OCI-LY7 (cell line): ENCODE measurements around the gene BICC1. TPM values are rescaled to one million over a fixed set of nuclear protein-coding genes. Genes with fewer than 3 reads are reported as not detected.

Source experiments
- BruUV-seq: library from RNA; stranded (reverse); fragments of 400-500 nt; replicated peaks from 2 replicates; lab custom pipeline; 2021; lab: Mats Ljungman, UMichigan
- CTCF ChIA-PET: fragments of 300-600 bp; sonication (Branson Sonifier 250); formaldehyde crosslinking; loops from one replicate; lab custom pipeline; 2022; ENCODE audit warnings: antibody characterized with exemption; ENCODE audit not compliant: unreplicated experiment; lab: Charles Lee
- POLR2A ChIA-PET: fragments of 300-600 bp; sonication (Branson Sonifier 250); formaldehyde crosslinking; loops from one replicate; lab custom pipeline; 2022; ENCODE audit warnings: antibody characterized with exemption; lab: Charles Lee
- DNase-seq: peaks from one replicate; pipeline ENCODE4 v3.0.0-alpha.2; 2015; ENCODE audit warnings: low spot score
- H2AFZ ChIP-seq: fragments of 200-600 bp; sonication (generic), shearing (Covaris generic); 2 replicates; pipeline ENCODE4 v1.6.1; 2014; ENCODE audit warnings: mild to moderate bottlenecking, antibody characterized with exemption, low read length, moderate library complexity
- H3K27ac ChIP-seq: fragments of 200-600 bp; sonication (generic); 2 replicates; pipeline ENCODE4 v1.5.1; 2014; ENCODE audit warnings: mixed run types, low read depth, mild to moderate bottlenecking, moderate library complexity, low read length, inconsistent platforms; ENCODE audit not compliant: poor library complexity, severe bottlenecking
- H3K36me3 ChIP-seq: fragments of 200-600 bp; sonication (generic); 2 replicates; pipeline ENCODE4 v1.6.1; 2014; ENCODE audit warnings: mild to moderate bottlenecking, antibody characterized with exemption, low read length, moderate library complexity, mixed read lengths; ENCODE audit not compliant: insufficient read depth
- H3K4me1 ChIP-seq: fragments of 200-600 bp; sonication (generic); 2 replicates; pipeline ENCODE4 v1.5.1; 2014; ENCODE audit warnings: mild to moderate bottlenecking, low read length; ENCODE audit not compliant: insufficient read depth, poor library complexity, severe bottlenecking
- H3K4me2 ChIP-seq: fragments of 200-600 bp; sonication (generic); 2 replicates; pipeline ENCODE4 v1.6.1; 2014; ENCODE audit warnings: mild to moderate bottlenecking, low read length
- H3K4me3 ChIP-seq: fragments of 200-600 bp; sonication (generic); 2 replicates; pipeline ENCODE4 v1.5.1; 2014; ENCODE audit warnings: mild to moderate bottlenecking, low read depth, low read length; ENCODE audit not compliant: poor library complexity, severe bottlenecking
- H3K79me2 ChIP-seq: fragments of 200-600 bp; sonication (generic); 2 replicates; pipeline ENCODE4 v1.6.1; 2016; ENCODE audit warnings: low read depth, mild to moderate bottlenecking, low read length, moderate library complexity, mixed read lengths; ENCODE audit not compliant: insufficient read depth
- H3K9me2 ChIP-seq: fragments of 200-600 bp; sonication (generic); 2 replicates; pipeline ENCODE4 v1.6.1; 2016; ENCODE audit warnings: mild to moderate bottlenecking, low read length, mixed read lengths; ENCODE audit not compliant: insufficient read depth
- H3K9me3 ChIP-seq: fragments of 200-600 bp; sonication (generic); 2 replicates; pipeline ENCODE4 v1.6.1; 2014; ENCODE audit warnings: mild to moderate bottlenecking, mixed run types, low read length, mixed read lengths
- H4K20me1 ChIP-seq: fragments of 200-600 bp; sonication (generic); 2 replicates; pipeline ENCODE4 v1.6.1; 2014; ENCODE audit warnings: mild to moderate bottlenecking, antibody characterized with exemption, low read length, moderate library complexity, mixed read lengths; ENCODE audit not compliant: insufficient read depth
- EZH2phosphoT487 ChIP-seq: fragments of 200-600 bp; sonication (generic); IDR thresholded peaks from 2 replicates; pipeline ENCODE4 v1.6.1; 2018; ENCODE audit warnings: low read depth, borderline replicate concordance, mild to moderate bottlenecking, mixed run types, antibody characterized with exemption, low read length, moderate library complexity, mixed read lengths
- intact Hi-C: fragments of 100-400 bp; cut with micrococcal nuclease; formaldehyde crosslinking; loops from one replicate; pipeline ENCODE4 v1.10.0; 2022; ENCODE audit not compliant: unreplicated experiment
- total RNA-seq, 2 experiments: library from RNA; depleted of rRNA in 1 of 2; stranded (reverse); fragments of >200 nt in 1 of 2; shearing (Covaris generic) in 1 of 2; gene quantifications; 2 replicates each; pipeline ENCODE4 v1.2.3, GENCODE V29; 2014 to 2022
- TF ChIP-seq, protein P1 (sequence below): fragments of 200-600 bp; sonication (generic); conservative IDR thresholded peaks from 2 replicates; pipeline ENCODE4 v1.5.1; 2014; ENCODE audit warnings: mild to moderate bottlenecking, antibody characterized with exemption, low read length, moderate library complexity, mixed read lengths

BICC1 gene
- total RNA-seq, 2 experiments from 2014 or later: not detected

GRCh38 chr10:58587676-58588075 lies 75.0 kb downstream of the BICC1 start:
- no peaks in the 10 kb centered on the region for H3K36me3 ChIP-seq
- BruUV-seq: no TSS peak
- intact Hi-C loops: no loop called here
- H3K4me1 ChIP-seq: no peaks in the 10 kb centered on the region
- H3K4me2 ChIP-seq: no peak overlapping the region
- H3K79me2 ChIP-seq: no peaks in the 10 kb centered on the region
- POLR2A ChIA-PET: interaction anchor here (0.8 kb wide), 1 partner anchor 88 kb away, joined by 6 read pairs; no protein-coding TSS in a partner anchor
- H4K20me1 ChIP-seq: no peaks in the 10 kb centered on the region
- no peaks in the 10 kb centered on the region for H3K9me2 ChIP-seq
- H3K9me3 ChIP-seq: no peaks in the 10 kb centered on the region
- no peak overlapping the region for H3K27ac ChIP-seq
- no peak for DNase-seq
- H3K4me3 ChIP-seq: no peak overlapping the region
- CTCF ChIA-PET: interaction anchor here (1.2 kb wide), 1 partner anchor 588 kb away, joined by 3 read pairs; no protein-coding TSS in a partner anchor
- TF ChIP-seq, protein P1, sequence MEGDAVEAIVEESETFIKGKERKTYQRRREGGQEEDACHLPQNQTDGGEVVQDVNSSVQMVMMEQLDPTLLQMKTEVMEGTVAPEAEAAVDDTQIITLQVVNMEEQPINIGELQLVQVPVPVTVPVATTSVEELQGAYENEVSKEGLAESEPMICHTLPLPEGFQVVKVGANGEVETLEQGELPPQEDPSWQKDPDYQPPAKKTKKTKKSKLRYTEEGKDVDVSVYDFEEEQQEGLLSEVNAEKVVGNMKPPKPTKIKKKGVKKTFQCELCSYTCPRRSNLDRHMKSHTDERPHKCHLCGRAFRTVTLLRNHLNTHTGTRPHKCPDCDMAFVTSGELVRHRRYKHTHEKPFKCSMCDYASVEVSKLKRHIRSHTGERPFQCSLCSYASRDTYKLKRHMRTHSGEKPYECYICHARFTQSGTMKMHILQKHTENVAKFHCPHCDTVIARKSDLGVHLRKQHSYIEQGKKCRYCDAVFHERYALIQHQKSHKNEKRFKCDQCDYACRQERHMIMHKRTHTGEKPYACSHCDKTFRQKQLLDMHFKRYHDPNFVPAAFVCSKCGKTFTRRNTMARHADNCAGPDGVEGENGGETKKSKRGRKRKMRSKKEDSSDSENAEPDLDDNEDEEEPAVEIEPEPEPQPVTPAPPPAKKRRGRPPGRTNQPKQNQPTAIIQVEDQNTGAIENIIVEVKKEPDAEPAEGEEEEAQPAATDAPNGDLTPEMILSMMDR: no peak
- no peak for TF ChIP-seq EZH2phosphoT487
- H2AFZ ChIP-seq: no peak overlapping the region

GRCh38 chr10:58588673-58589265 lies 76.1 kb downstream of the BICC1 start:
- H3K4me3 ChIP-seq: no peak overlapping the region
- CTCF ChIA-PET: no interaction called here
- no peak overlapping the region for H3K4me2 ChIP-seq
- no peak for DNase-seq
- TF ChIP-seq, protein P1: no peak
- no peak for TF ChIP-seq EZH2phosphoT487
- H4K20me1 ChIP-seq: no peaks in the 10 kb centered on the region
- no peaks in the 10 kb centered on the region for H3K4me1 ChIP-seq
- H3K36me3 ChIP-seq: no peaks in the 10 kb centered on the region
- POLR2A ChIA-PET: interaction anchor here (0.6 to 0.8 kb wide), 2 partner anchors 12 to 139 kb away, joined by 3 to 4 read pairs; no protein-coding TSS in a partner anchor
- no peak overlapping the region for H2AFZ ChIP-seq
- no peak overlapping the region for H3K27ac ChIP-seq
- BruUV-seq: no TSS peak
- intact Hi-C loops: no loop called here
- H3K79me2 ChIP-seq: no peaks in the 10 kb centered on the region
- H3K9me3 ChIP-seq: no peaks in the 10 kb centered on the region
- no peaks in the 10 kb centered on the region for H3K9me2 ChIP-seq

DNA sequence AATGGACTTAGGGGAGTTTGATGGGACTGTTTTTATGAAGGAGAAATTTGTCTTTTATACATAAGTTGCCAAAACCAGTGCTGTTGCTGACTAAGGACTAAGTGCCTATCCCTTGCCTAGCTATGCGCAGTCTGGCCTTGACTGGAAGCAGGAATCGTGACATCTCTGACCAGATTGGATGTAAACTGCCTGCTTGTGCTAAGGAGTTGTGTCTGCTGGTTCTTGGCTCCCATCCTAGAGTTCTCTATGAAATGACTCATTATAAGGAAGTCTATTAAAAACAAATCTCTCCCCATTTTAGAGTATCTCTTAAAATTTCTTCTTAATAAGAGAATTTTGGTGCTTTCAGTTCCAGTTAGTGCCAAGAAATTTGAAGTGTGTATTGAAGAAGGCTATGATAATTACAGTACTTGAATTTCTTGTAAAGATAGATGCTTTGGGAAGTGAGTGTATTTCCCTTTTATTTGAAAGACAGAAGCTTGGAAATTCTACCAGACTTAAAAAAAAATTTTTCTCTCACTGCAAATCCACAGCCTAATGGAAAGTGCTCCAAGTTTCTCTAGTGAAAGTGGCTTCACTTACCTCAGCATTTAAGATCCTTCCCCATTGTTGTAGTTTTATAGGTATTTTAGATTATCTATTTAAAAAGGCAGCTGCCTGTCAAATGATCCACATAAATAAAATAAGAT lies 77.6 kb downstream of the BICC1 start:
- Histone ChIP-seq H3K4me3 (no peak overlapping the region), H2AFZ (no peak overlapping the region), H3K4me1 (no peaks in the 10 kb centered on the region), H3K4me2 (no peak overlapping the region), H3K36me3 (no peaks in the 10 kb centered on the region), H4K20me1 (no peaks in the 10 kb centered on the region), H3K9me2 (no peaks in the 10 kb centered on the region), H3K9me3 (no peaks in the 10 kb centered on the region), H3K79me2 (no peaks in the 10 kb centered on the region), H3K27ac (no peak overlapping the region)
- intact Hi-C loops: no loop called here
- no peak for TF ChIP-seq EZH2phosphoT487
- TF ChIP-seq, protein P1: no peak
- BruUV-seq: no TSS peak
- no peak for DNase-seq
- POLR2A ChIA-PET: no interaction called here
- CTCF ChIA-PET: no interaction called here
